ENCODE results near the gene SUGP1.

Gene SUGP1

DNA sequence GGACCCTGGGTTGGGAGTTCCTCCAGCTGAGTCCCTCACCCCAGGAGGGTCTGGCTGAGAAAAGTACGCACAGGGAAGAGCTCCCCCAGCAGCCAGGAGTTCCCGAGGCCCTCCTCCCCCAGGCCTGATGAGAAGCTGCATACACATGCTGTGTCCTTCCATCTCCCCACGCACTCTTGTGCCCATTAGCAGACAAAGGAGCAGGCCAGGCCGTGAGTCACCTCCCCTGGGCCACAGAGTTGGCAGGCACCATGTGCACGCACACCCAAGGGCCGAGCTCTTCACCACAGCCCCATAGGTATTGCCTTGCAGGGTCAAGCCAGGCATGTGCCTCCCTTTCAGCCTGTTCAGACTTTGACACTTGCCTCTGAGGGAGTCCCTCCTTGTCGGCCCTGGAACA is 17.8 kb upstream of the SUGP1 start:
- TF ChIP-seq, protein P1, sequence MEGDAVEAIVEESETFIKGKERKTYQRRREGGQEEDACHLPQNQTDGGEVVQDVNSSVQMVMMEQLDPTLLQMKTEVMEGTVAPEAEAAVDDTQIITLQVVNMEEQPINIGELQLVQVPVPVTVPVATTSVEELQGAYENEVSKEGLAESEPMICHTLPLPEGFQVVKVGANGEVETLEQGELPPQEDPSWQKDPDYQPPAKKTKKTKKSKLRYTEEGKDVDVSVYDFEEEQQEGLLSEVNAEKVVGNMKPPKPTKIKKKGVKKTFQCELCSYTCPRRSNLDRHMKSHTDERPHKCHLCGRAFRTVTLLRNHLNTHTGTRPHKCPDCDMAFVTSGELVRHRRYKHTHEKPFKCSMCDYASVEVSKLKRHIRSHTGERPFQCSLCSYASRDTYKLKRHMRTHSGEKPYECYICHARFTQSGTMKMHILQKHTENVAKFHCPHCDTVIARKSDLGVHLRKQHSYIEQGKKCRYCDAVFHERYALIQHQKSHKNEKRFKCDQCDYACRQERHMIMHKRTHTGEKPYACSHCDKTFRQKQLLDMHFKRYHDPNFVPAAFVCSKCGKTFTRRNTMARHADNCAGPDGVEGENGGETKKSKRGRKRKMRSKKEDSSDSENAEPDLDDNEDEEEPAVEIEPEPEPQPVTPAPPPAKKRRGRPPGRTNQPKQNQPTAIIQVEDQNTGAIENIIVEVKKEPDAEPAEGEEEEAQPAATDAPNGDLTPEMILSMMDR (conservative IDR thresholded peaks at IDR 0.05), result no peak
- no peak overlapping the region for H3K27ac ChIP-seq

DNA sequence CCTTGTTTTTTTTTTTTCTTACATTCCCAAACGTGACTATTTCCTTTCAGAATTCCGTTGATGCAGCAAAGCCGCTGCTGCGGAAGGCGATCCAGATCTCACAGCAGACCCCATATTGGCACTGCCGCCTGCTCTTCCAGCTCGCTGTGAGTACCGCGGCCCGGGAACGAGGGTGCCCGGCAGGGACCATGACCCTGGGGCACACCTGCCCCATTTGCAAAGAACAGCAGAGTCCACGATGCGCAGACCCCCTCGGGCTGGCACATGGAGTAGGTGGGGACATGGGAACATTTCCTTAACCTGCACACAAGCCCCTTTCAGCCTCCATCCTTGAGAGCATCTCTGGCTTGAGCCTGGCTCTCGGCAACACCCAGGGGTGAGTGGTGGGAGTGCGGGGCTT is 16.8 kb upstream of the SUGP1 start:
- no peak overlapping the region for H3K27ac ChIP-seq
- TF ChIP-seq, protein P1 (conservative IDR thresholded peaks at IDR 0.05), result no peak

DNA sequence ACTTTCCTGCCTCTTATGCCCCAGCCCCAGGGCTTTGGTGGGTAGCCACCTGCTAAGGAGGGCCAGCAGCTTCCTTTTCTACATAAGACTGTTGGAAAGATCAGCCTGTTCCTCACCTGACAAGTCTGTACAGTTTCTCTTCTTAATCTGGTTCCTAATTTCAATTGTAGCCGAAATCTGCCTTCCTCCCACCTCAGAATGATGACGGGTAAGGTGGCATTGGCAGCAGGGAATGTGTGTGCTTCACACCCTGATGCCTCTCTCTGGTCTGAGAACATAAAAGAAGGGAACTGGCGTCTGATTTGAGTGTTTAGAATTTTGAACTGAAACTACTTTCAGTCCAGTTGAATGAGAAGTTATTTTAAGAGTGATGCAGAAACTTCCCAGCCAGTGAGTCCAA is 16.3 kb upstream of the SUGP1 start:
- no peak overlapping the region for H3K27ac ChIP-seq
- TF ChIP-seq, protein P1 (conservative IDR thresholded peaks at IDR 0.05), result no peak

DNA sequence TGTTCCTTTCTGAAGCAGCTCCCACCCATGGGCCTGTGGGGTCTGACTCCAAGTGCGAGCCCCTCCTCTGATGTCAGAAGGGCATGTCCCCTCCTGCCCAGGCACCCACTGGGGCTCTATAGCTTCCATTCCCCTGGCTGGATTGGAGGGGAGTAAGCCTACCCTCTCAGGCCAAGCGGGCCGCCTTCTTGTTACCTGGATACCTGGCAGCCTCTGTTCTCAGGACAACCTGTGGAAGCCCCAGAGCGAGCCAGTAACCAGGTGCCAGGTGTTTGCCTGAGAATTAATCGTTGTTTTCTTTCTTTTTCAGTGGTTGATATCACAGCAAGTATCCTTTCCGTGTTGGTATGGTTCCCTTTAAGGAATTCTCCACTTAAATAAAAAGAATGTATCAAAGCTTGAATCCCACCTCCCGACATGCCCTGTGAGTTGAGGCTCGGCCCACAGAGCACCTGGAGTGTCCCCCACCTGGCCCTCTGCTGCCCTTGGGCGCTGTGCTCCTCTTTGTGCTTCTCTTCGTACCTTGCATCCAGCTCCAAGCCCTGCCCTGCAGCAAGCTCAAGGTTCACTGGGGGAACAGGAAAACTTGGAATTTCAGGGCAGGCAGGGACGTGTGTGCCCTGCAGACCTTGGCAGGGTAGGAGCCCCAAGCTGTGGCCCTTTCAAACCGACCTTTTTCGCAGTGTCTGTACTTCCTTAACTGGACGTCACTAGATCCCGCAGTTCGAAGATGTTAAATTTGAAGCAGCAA is 15.3 kb upstream of the SUGP1 start:
- H3K27ac ChIP-seq, result no peak overlapping the region
- TF ChIP-seq, protein P1 (conservative IDR thresholded peaks at IDR 0.05), result no peak

DNA sequence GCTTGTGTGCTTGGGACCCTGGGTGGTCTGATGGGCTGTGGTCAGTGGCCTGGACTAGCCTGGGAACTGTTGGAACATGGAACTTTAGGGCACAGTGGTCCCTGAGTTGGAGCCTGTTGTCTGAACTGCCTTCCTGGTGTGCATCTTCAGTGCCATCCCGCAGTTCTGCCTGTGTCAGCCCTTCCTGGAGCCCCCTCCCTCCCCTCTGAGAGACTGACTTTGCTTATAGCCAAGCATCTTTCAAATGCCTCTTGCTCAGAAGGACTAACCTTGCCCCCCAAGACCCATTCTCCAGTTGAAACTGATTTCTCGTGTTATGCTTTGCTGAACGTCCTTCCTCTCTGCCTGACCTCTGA is 14.7 kb upstream of the SUGP1 start:
- H3K27ac ChIP-seq, result no peak overlapping the region
- TF ChIP-seq, protein P1 (conservative IDR thresholded peaks at IDR 0.05), result no peak

DNA sequence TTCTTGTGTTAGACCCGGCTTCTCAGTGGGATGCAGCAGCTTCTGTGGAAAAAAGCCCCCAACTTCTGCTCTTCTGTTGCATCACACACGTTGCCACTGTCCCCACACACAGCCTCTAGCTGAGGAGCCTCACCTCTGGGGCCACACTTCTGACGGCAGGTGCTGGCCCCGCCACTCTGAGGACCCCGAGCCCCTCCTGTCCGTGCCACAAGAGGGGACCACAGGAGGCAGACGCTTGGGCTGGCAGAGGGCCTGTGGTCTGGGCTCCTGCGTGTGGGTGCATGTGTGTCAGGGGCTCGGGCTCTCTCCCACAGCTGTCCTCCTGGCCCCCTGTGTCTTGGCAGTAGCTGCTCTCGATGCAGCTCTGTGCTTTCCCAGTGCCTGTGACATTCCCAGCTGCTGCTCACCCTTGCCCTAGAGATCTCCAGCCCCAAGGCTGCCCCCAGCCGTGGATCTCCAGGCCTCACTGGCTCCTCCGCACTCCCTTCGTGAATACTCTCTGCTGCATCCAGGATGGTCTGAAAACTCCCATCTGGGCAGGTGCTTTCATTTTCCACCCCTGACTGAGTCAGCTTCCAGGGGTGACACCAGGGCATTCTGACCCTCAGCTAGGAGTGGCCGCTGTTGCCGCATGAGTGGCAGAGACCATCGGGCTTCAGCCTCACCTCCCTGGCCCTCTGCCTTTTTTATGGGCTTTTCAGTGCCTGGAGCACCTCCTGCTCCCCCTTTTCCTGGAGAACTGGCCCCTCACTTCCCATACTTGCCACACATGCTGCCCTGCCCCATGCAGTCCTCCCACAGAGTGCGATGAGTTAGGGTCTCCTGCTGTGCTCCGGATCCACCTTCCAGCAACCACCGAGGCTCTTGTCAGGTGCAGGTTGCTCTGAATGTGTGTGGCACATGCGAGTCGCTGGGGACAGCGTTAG is 14.0 kb upstream of the SUGP1 start:
- H3K27ac ChIP-seq, result no peak overlapping the region
- TF ChIP-seq, protein P1 (conservative IDR thresholded peaks at IDR 0.05), result no peak

DNA sequence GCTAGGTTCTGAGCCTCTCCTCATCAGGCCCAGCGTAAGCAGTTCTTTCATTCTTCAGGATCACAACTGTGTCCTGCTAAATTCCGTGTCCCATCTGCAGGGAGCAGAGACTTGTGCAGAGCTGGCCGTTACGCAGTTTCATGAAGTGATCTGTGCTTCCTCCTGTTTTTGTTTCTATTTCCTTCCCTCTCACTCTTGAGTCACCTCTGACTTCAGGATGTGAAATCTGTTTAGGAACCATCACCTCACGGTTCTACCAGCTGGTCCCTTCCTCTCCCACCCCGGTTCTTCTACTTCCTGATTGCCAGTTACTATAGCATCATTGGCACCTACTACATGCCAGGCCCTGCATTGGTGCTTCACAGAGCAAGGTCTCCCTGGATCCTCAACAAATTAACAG is 8.8 kb upstream of the SUGP1 start:
- H3K27ac ChIP-seq, result no peak overlapping the region
- TF ChIP-seq, protein P1 (conservative IDR thresholded peaks at IDR 0.05), result no peak
